ENCODE results near the gene SSU72.
"Not testable (repeated sequence)": the region's sequence is repeated elsewhere in the genome, so short reads cannot be mapped to it uniquely, and the experiment has no call there.

Gene SSU72

DNA sequence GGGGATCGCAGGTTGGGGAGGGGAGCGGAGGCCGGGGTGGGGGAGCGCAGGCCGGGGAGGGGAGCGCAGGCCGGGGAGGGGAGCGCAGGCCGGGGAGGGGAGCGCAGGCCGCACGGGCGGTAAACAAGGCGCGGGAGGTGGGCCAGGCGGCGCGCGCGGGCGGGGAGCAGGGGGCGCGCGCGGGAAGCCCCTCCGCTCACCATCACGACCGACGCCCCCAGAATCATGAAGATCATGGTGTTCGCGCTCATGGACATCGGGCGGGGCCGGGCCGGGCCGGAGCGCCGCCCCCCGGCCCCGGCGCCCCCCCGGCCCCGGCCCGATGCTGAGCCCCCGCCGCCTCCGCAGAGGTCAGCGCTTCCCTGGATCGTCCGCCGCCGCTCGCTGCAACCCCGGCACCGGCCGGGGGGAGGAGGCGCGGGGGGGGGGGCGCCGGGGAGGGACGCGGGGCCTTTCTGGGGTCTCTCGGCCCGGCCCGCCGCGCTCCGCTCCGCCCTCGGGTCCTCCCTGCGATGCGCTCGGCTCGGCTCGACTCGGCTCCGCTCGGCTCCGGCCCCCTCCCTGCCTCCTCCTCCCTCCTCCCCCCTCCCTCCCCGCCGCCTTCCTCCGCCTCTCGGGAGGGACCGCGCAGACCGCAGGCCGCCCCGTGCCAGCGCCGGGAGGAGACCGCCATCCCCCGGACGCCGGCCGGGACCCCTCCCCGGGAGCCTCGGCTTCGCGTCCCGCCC lies 34.4 kb downstream of the SSU72 start, which contains the start of gene TMEM240:
TMEM240 (minus strand) TSS at position 535 of the 728 bp plus-strand sequence; CDS start at position 257, 278 bp downstream.
- peak; percentile 55 for DNase-seq

DNA sequence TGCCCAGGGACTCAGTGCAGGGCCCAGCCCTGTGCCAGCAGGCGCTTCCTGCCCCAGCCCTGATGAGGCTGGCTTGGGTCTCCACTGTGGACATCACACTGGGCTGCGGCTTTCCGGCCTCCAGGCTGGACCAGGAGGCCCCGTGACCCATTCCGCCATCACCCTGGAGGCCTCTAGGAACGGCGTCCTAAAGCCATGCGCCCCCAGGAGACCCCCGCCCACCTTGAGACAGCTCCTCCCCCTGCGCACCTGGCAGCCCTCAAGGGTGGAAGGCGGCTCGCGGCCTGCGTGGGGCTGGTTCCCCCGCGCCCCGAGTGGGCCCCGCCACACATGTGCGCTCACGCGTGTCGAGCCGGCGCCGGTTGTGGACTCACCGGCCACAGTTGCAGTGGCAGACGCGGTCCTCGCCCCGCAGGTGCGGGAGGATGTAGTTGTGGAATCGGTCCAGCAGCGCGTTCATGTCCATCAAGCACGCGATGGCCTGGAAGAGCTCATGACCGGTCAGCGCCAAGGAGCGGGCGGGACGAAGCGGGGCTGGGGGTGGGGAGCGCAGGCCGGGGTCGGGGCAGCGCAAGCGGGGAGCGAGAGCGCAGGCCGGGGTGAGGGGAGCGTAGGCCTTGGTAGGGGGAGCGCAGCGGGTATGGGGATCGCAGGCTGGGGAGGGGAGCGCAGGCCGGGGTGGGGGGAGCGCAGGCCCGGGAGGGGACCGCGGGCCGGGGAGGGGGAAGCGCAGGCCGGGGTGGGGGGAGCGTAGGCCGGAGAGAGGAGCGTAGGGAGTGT lies 35.2 kb downstream of the SSU72 start:
- DNase-seq = no peak

- no peak for DNase-seq
These were observed 35.7 kb downstream of the SSU72 start for GRCh38 chr1:1538989-1539309.

DNA sequence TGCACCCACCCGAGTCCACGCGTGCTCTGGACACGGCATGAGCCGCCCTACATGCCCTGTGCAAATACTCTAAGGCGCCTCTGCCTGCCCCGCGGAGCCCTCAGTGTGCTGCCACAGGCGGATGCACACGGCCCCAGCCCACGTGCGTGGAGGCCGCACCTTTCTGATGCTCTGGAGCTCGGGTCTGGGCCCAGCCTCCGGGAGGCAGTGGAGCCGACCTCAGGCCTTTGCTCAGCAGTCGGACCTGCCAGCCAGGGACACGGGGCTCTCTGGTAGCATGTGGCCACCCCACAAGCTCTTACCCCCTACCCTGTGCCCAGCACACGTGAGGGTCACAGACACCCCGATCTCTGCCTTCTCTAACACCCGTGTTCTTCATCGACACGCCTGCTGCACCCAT lies 36.3 kb downstream of the SSU72 start:
- no peak for DNase-seq

GRCh38 chr1:1537626-1538250 lies 36.9 kb downstream of the SSU72 start:
- no peak for DNase-seq

DNA sequence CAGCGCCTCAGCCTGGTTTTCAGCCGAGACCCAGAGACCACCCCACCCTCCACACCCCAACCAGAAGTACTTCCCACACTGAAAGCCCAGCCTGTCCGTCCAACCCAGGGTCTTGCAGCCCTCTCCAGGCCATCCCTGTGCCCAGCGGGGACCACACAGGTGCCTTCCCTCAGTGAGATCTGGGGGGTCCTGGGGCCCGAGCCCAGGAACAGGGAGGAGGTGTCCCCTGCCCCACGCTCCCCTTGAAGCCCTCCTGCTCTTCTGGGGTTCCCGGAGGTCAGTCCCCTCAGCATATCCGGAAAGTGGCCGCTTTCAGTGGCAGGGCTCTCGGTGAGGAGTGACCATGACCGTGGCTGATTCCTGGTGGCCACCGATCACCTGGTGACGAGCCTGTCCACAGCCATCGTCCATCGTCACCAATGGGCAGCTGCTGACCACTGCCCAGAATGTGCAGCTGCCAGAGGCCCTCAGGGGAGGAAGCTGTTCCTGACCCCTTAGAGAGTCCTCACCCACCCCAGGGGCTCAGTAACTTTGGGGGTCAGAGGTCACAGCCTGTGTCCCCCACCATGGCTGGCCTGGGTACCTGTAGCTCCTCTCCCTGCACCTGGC lies 37.6 kb downstream of the SSU72 start:
- no peak for DNase-seq

- no peak for DNase-seq
These were observed 38.4 kb downstream of the SSU72 start for GRCh38 chr1:1536019-1536937.

GRCh38 chr1:1535201-1536018 lies 39.3 kb downstream of the SSU72 start:
- no peak for DNase-seq

- no peak for DNase-seq
These were observed 40.1 kb downstream of the SSU72 start for GRCh38 chr1:1534401-1535154.

GRCh38 chr1:1533894-1534291 lies 40.8 kb downstream of the SSU72 start:
- DNase-seq = not testable (repeated sequence)

DNA sequence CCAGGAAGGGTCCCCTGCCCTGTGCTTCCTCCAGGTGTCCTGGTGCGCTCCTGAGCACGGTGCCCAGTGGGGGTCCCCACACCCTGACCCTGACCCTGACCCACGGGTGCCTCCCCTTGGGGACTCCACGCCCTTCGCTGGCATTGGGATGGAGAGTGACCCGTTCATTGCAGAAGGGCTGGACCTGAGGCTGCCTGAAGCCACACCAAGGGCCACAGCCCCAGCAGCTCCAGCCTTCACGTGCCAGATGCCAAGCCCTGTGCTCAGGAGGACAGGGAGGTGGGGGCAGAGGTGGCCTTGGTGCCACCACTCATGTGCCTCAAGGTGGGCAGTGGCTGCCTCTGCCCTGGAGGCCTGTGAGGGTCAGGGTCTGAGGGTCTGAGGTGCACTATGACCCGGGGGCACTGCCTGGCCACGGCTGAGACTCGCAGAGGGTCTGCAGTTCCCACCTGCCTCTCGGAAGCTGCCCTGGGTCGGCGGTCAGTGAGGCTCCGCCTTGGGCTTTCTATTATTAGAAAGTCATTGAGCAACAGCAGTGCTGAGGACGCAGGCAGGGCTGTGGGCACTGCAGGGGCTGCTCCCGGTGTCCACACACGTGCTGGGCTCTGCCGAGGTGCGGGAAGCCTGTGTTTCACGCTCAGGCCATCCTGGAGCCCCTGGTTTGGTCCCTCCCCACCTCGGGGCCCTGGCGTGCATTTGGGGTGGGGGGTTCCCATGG lies 41.3 kb downstream of the SSU72 start:
- not testable (repeated sequence) for DNase-seq

DNA sequence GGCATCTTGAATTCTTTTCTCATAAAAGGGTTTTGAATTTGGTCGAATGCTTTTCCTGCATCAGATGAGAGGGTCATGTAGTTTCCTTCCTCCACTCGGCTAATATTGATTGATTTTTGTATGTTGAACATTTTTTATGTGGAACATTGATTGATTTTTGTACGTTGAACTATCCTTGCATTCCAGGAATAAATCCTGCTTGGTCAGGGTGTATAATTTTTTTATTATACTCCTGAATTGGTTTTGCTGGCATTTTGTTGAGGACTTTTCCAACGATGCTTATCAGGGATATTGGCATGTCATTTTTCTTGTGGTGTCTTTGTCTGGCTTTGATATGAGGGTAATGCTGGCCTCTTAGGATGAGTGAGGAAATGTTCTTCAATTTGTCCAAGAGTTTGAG lies 42.7 kb downstream of the SSU72 start:
- DNase-seq = no peak

DNA sequence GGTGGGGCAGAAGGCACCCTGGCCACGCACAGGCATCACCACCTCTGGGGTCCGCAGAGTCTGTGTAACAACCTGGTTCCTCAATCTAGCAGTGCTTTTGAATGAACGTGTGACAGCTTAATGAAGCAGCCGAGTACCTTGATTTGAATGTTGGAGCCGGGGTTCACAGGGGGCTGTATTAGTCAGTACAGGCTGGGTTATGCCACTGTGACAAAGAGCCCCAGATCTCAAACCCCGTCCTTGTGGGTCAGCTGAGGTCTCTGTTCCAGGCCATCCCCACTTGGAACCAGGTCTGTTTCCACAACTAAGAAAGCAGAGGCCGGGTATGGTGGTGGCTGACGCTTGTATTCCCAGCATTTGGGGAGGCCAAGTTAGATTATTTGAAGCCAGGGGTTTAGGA lies 44.7 kb downstream of the SSU72 start:
- DNase-seq = no peak

DNA sequence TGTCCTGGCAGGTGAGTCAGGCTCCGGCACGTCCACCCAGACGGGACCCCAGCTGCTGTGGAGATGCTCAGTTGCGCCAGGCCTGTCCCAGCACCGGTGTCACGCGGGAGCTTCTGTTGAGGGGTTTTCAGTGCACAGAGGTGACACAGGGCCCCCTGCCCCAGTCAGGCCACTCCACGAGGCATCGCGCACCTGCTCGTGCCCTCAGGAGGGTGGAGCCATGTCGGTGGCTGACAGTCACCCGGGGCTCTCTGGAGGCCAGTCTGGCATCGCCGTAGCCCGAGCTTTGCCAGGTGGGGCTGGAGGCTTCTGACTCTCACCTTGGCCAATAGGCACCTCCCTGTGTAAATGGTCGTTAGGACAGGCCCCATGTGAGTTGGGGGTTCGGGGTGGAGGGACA lies 45.3 kb downstream of the SSU72 start:
- no peak for DNase-seq

DNA sequence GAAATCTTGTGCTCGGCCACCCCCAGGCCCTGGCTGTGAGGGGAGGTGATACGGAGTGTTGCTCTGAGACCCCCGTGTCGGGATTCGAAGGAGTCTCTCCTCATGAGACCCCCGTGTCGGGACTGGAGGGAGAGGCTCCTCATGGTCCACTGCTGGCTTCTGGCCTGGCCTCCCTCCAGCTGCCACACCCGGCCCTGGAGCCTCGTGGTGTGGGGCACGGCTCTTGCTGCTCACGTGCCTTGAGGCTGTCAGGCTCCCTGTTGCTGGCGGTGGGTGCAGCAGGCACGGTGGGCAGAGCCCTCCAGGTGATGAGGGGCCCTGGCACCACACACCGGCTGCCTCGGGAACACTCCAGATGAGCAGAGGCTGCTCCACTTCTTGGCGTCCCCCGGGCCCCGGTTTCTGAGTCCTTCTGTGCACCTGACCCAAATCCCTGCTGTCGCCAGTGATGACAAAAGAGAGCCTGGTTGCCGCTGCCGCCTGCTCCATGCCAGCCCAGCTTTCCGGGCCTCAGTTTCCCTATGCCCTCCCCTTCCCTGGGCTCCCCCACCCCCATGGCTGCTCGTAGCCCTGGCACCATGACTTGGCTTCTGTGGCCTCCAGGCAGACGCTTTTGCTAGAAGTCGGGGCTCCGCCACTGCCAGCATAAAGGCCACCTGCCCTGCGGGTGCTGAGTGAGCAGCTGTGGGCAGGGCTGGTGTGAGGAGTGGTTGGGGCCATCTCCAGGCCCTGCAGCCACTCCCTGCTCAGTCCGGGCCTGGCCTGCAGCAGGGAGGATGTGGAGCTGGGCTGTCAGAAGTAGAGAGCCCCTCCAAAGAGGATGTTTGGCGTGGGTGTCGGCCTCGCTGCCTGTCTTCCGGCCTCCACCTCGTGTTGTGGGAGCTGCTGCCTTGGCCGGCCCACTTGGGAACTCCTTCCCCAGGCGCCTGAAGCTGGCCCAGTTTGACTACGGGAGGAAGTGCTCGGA lies 46.1 kb downstream of the SSU72 start:
- no peak for DNase-seq

DNA sequence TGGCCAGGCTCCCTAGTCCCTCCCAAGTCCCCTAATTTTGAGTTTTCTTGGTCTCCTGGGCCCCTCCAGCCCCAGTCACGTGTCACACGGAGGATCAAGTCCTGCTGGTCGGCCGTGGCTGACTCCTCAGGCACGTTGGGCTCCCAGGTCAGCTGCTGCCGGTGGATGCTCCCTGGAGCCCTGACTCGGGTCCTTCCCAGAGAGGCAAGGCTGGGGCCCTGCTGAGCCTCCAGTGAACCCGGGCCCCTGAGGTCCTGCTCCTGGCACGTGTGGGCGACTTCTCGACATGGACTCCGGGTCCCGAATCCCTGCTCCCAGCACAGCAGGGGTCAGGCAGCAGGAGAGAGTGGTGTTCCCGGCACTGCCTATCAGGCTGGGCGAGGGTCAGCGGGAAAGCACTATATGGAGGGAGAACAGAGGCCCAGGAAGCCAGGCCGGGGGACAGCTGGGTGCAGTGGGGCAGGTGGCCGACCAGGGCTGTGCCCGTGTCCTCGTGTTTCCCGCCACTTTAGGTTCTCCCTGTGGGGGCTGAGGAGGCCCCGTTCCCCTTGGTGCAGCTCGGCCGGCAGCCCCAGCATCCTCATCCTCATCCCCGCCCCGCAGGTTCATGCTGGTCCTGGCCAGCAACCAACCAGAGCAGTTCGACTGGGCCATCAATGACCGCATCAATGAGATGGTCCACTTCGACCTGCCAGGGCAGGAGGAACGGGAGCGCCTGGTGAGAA lies 47.4 kb downstream of the SSU72 start:
- no peak for DNase-seq

GRCh38 chr1:1526476-1526875 lies 48.2 kb downstream of the SSU72 start:
- DNase-seq = not testable (repeated sequence)

- not testable (repeated sequence) for DNase-seq
These were observed 49.8 kb downstream of the SSU72 start for GRCh38 chr1:1524750-1525383.
